ENCODE results near the gene USE1.

Gene USE1

GRCh38 chr19:17215127-17215971 lies at the start of gene USE1:
Gene USE1 (plus strand): TSS chr19:17215357. CDS start chr19:17215406, 49 bp downstream.
- TF ChIP-seq CTCF (IDR thresholded peaks at IDR 0.05; ENCODE audit: low read depth, low read length), result no peak
- peak; percentile 91 to 94 for DNase-seq (ENCODE audit: low read depth in 2 of 2)

GRCh38 chr19:17165715-17166114 lies 49.4 kb upstream of the USE1 start:
- DNase-seq (ENCODE audit: low read depth in 2 of 2), result no peak
- no peak overlapping the region for H3K4me3 ChIP-seq (replicated peaks in 1 of 2; ENCODE audit: low read depth in 2 of 2, low read length in 2 of 2)
- TF ChIP-seq CTCF (IDR thresholded peaks at IDR 0.05; ENCODE audit: low read depth, low read length), result no peak

More at GRCh38 chr19:17215127-17215971, at the start of gene USE1:
- peak within 1 kb of the TSS; percentile 73 to 75 for H3K4me3 ChIP-seq (replicated peaks in 1 of 2; ENCODE audit: low read depth in 2 of 2, low read length in 2 of 2)

- no peak for DNase-seq (ENCODE audit: low read depth in 2 of 2)
- H3K4me3 ChIP-seq (replicated peaks in 1 of 2; ENCODE audit: low read depth in 2 of 2, low read length in 2 of 2), result no peak overlapping the region
- no peak for TF ChIP-seq CTCF (IDR thresholded peaks at IDR 0.05; ENCODE audit: low read depth, low read length)
Observed at GRCh38 chr19:17170538-17171297, 44.4 kb upstream of the USE1 start.

- DNase-seq (ENCODE audit: low read depth in 2 of 2), result no peak
- no peak overlapping the region for H3K4me3 ChIP-seq (replicated peaks in 1 of 2; ENCODE audit: low read depth in 2 of 2, low read length in 2 of 2)
- TF ChIP-seq CTCF (IDR thresholded peaks at IDR 0.05; ENCODE audit: low read depth, low read length), result no peak
Observed at GRCh38 chr19:17171874-17172273, 43.3 kb upstream of the USE1 start.

GRCh38 chr19:17172624-17173345 lies 42.4 kb upstream of the USE1 start:
- H3K4me3 ChIP-seq (replicated peaks in 1 of 2; ENCODE audit: low read depth in 2 of 2, low read length in 2 of 2), result no peak overlapping the region
- no peak for DNase-seq (ENCODE audit: low read depth in 2 of 2)
- TF ChIP-seq CTCF (IDR thresholded peaks at IDR 0.05; ENCODE audit: low read depth, low read length), result no peak

GRCh38 chr19:17178291-17178690 lies 36.9 kb upstream of the USE1 start:
- TF ChIP-seq CTCF (IDR thresholded peaks at IDR 0.05; ENCODE audit: low read depth, low read length), result no peak
- no peak for DNase-seq (ENCODE audit: low read depth in 2 of 2)
- H3K4me3 ChIP-seq (replicated peaks in 1 of 2; ENCODE audit: low read depth in 2 of 2, low read length in 2 of 2), result no peak overlapping the region
